ENCODE data around the gene TNS3. TPM values are rescaled to one million over a fixed set of nuclear protein-coding genes. Genes with fewer than 3 reads are reported as not detected.

The TNS3 gene
- polyA plus RNA-seq, 1 of the 3 experiments (the other 2 are of a cell fraction), result 72.3 TPM

GRCh38 chr7:47557317-47557693 lies 24.6 kb downstream of the TNS3 start:
- H2AFZ ChIP-seq (ENCODE audit: low read depth), result no peak overlapping the region
- peaks cover 0 to 20% of the 10 kb centered on the region in 2 experiments for H3K36me3 ChIP-seq (replicated peaks in 1 of 2; ENCODE audit: control insufficient read depth in 1 of 2, insufficient read depth in 2 of 2, low read length in 1 of 2)
- no peak overlapping the region for H3K4me3 ChIP-seq (ENCODE audit: low read depth in 2 of 2, low read length in 1 of 2)
- no peak for DNase-seq
- no peak overlapping the region for H3K9ac ChIP-seq
- peaks cover 16% of the 10 kb centered on the region for H3F3A ChIP-seq (replicated peaks; ENCODE audit: insufficient read depth)
- POLR2A ChIA-PET, result no interaction called here
- no peaks in the 10 kb centered on the region for H3K9me2 ChIP-seq
- CTCF ChIA-PET, result no interaction called here
- H4K20me1 ChIP-seq (ENCODE audit: insufficient read depth), result peaks cover 5% of the 10 kb centered on the region; the same call in 1 of the 2 replicates
- no peak overlapping the region; a peak in 1 of 4 replicates for H3K27ac ChIP-seq (ENCODE audit: low read depth in 2 of 2, low read length in 1 of 2)
- no peaks in the 10 kb centered on the region for H3K27me3 ChIP-seq (ENCODE audit: insufficient read depth)
- no peak overlapping the region for H3K4me2 ChIP-seq
- 93% methylated on average over 4 of the region's 4 CpGs for WGBS (ENCODE audit: low lambda C conversion rate)
- no peak for TF ChIP-seq YY1 (IDR thresholded peaks at IDR 0.05; ENCODE audit: low read depth)
- no peak for TF ChIP-seq FOSL2 (IDR thresholded peaks at IDR 0.05; ENCODE audit: borderline replicate concordance, low read depth)
- no peak for TF ChIP-seq MXI1 (IDR thresholded peaks at IDR 0.05; ENCODE audit: low read depth, low read length)
- no peak for TF ChIP-seq SMC3 (IDR thresholded peaks at IDR 0.05; ENCODE audit: low read depth, low read length)
- no peak for TF ChIP-seq EZH2phosphoT487 (IDR thresholded peaks at IDR 0.05; ENCODE audit: borderline replicate concordance, low read depth)
- TF ChIP-seq GABPA (IDR thresholded peaks at IDR 0.05; ENCODE audit: low read depth), result no peak
- no peak for TF ChIP-seq JUND (IDR thresholded peaks at IDR 0.05)
- no peak for TF ChIP-seq FOXM1 (IDR thresholded peaks at IDR 0.05; ENCODE audit: low read depth)
- no peak for TF ChIP-seq PBX3 (IDR thresholded peaks at IDR 0.05)
- H3K9me3 ChIP-seq, result no peaks in the 10 kb centered on the region
- H3K79me2 ChIP-seq (ENCODE audit: insufficient read depth), result peaks cover 55% of the 10 kb centered on the region
- peaks cover 3 to 30% of the 10 kb centered on the region in 2 experiments; a peak in 3 of 4 replicates for H3K4me1 ChIP-seq (ENCODE audit: control insufficient read depth in 1 of 2, insufficient read depth in 2 of 2, low read depth in 1 of 2, low read length in 1 of 2)

- Histone ChIP-seq H3K9ac (no peak overlapping the region), H3K4me1 (ENCODE audit: control insufficient read depth in 1 of 2, insufficient read depth in 2 of 2, low read depth in 1 of 2, low read length in 1 of 2) (peaks cover 3 to 31% of the 10 kb centered on the region in 2 experiments; a peak in 3 of 4 replicates), H3K27ac (ENCODE audit: low read depth in 2 of 2, low read length in 1 of 2) (peak overlapping the region in 1 of 2 experiments; percentile 7; a peak in 1 of 4 replicates), H3K27me3 (ENCODE audit: insufficient read depth) (no peaks in the 10 kb centered on the region), H3K4me2 (0 out of 2 replicates have a peak overlapping the region, but pooled peaks have one; percentile 5), H3K9me3 (no peaks in the 10 kb centered on the region), H3K9me2 (no peaks in the 10 kb centered on the region), H3K4me3 (ENCODE audit: low read depth in 2 of 2, low read length in 1 of 2) (no peak overlapping the region), H2AFZ (ENCODE audit: low read depth) (no peak overlapping the region), H3K36me3 (replicated peaks in 1 of 2; ENCODE audit: control insufficient read depth in 1 of 2, insufficient read depth in 2 of 2, low read length in 1 of 2) (peaks cover 0 to 20% of the 10 kb centered on the region in 2 experiments), H3F3A (replicated peaks; ENCODE audit: insufficient read depth) (peaks cover 16% of the 10 kb centered on the region), H4K20me1 (ENCODE audit: insufficient read depth) (peaks cover 4% of the 10 kb centered on the region; the same call in 1 of the 2 replicates), H3K79me2 (ENCODE audit: insufficient read depth) (peaks cover 55% of the 10 kb centered on the region)
- ChIA-PET POLR2A (no interaction called here), CTCF (interaction anchor here (1.5 kb wide), 1 partner anchor 22 kb away, joined by 4 read pairs; no protein-coding TSS in a partner anchor)
- no peak for DNase-seq
- WGBS (ENCODE audit: low lambda C conversion rate), result 75% methylated on average over 8 of the region's 13 CpGs
- no peak for TF ChIP-seq NFIC (IDR thresholded peaks at IDR 0.05; ENCODE audit: borderline replicate concordance)
- no peak for TF ChIP-seq FOSL2 (IDR thresholded peaks at IDR 0.05; ENCODE audit: borderline replicate concordance, low read depth)
- no peak for TF ChIP-seq ZBTB33 (IDR thresholded peaks at IDR 0.05; ENCODE audit: borderline replicate concordance, low read depth)
- TF ChIP-seq USF2 (IDR thresholded peaks at IDR 0.05; ENCODE audit: borderline replicate concordance, low read depth, low read length), result no peak
- no peak for TF ChIP-seq GATA2 (CRISPR knock-in tag; IDR thresholded peaks at IDR 0.05)
- no peak for TF ChIP-seq IRF3 (IDR thresholded peaks at IDR 0.05; ENCODE audit: low read depth, low read length)
- no peak for TF ChIP-seq POLR2AphosphoS5 (IDR thresholded peaks at IDR 0.05; ENCODE audit: low read depth, low read length)
- TF ChIP-seq SIN3A (IDR thresholded peaks at IDR 0.05; ENCODE audit: borderline replicate concordance, low read depth, low read length), result no peak
- no peak for TF ChIP-seq RFX5 (IDR thresholded peaks at IDR 0.05; ENCODE audit: low read length)
- no peak for TF ChIP-seq TEAD4 (IDR thresholded peaks at IDR 0.05; ENCODE audit: borderline replicate concordance, insufficient read depth)
- no peak for TF ChIP-seq RXRA (IDR thresholded peaks at IDR 0.05; ENCODE audit: borderline replicate concordance, low read depth)
- no peak for TF ChIP-seq PBX3 (IDR thresholded peaks at IDR 0.05)
- TF ChIP-seq FOXJ3 (CRISPR knock-in tag; IDR thresholded peaks at IDR 0.05), result no peak
- no peak for TF ChIP-seq GABPA (IDR thresholded peaks at IDR 0.05; ENCODE audit: low read depth)
- no peak for TF ChIP-seq EZH2phosphoT487 (IDR thresholded peaks at IDR 0.05; ENCODE audit: borderline replicate concordance, low read depth)
Measured at GRCh38 chr7:47556511-47557180, 25.3 kb downstream of the TNS3 start.

Measured in SK-N-SH (cell line).